Esophagus squamous epithelium (tissue), 5 donors: ENCODE measurements around the gene CRHR2. TPM values are rescaled to one million over a fixed set of nuclear protein-coding genes. Genes with fewer than 3 reads are reported as not detected.
A peak's percentile ranks its signal among the peaks of the same experiment; 100 is the strongest.

Source experiments
- DNase-seq: peaks from one replicate; lab custom pipeline; 2025; lab: John Stamatoyannopoulos, UW
- H3K27ac ChIP-seq, 4 donors: fragments of 200-600 bp; sonication (generic); one replicate each; pipeline ENCODE4 v1.5.1; 2016 to 2019; ENCODE audit warnings: mild to moderate bottlenecking in 1 of 4
- H3K27me3 ChIP-seq, 4 donors: fragments of 200-600 bp; sonication (generic); 1 replicate in 3 of 4; 2 replicates in 1 of 4; pipeline versions ENCODE4 v1.5.1 to v1.6.0; 2017 to 2021; ENCODE audit warnings: antibody characterized with exemption in 1 of 4
- H3K36me3 ChIP-seq, 3 donors: fragments of 200-600 bp; sonication (generic); one replicate each; pipeline ENCODE4 v1.5.1; 2016 to 2019
- H3K4me1 ChIP-seq, 3 donors: fragments of 200-600 bp; sonication (generic); one replicate each; pipeline ENCODE4 v1.5.1; 2017 to 2019
- H3K4me3 ChIP-seq, 4 donors: fragments of 200-600 bp; sonication (generic); 1 replicate in 3 of 4; 2 replicates in 1 of 4; pipeline ENCODE4 v1.5.1; 2016 to 2019; ENCODE audit warnings: mild to moderate bottlenecking in 2 of 4, moderate library complexity in 1 of 4
- H3K9me3 ChIP-seq, 3 donors: fragments of 200-600 bp; sonication (generic); one replicate each; pipeline ENCODE4 v1.5.1; 2016 to 2019
- CTCF ChIP-seq, 6 experiments: fragments of 450-650 bp in 4 of 6; fragments of 200-600 bp in 2 of 6; sonication (generic) in 2 of 6; IDR thresholded peaks; one replicate each; pipeline ENCODE4 v1.5.1; 2016 to 2019; ENCODE audit warnings: antibody characterized with exemption in 6 of 6, mild to moderate bottlenecking in 4 of 6, moderate library complexity in 4 of 6
- POLR2A ChIP-seq, 4 donors: fragments of 450-650 bp; IDR thresholded peaks; one replicate each; pipeline ENCODE4 v1.6.1; 2017; ENCODE audit warnings: antibody characterized with exemption in 4 of 4, mild to moderate bottlenecking in 4 of 4, moderate library complexity in 3 of 4
- WGBS, 2 donors: methylation state at CpG; one replicate each; pipeline ENCODE4 v1.1.5; 2018; 5-methylcytosine and 5-hydroxymethylcytosine counted together
- intact Hi-C: fragments of 100-400 bp; cut with DNase I; formaldehyde crosslinking; loops from one replicate; pipeline ENCODE4 v1.15.0; 2022
- total RNA-seq, 4 donors: library from RNA; depleted of rRNA; stranded (reverse); fragments of >200 nt; gene quantifications; one replicate each; pipeline ENCODE4 v1.1.0, GENCODE V29; 2016
- donor health status: DM: yes; HTN: yes; CAD: no.

CRHR2 gene
- total RNA-seq, 4 donors from 2014 or later, result under 0.01 to 0.09 TPM; not detected in 2

- WGBS, 2 donors, result 82 to 96% methylated on average over 4 to 6 of the region's 8 CpGs
- Histone ChIP-seq H3K27ac (no peak overlapping the region), H3K4me1 (peaks cover 0 to 8% (median 0%) of the 10 kb centered on the region in 3 donors), H3K27me3 (peaks cover 0 to 19% (median 0%) of the 10 kb centered on the region in 4 donors), H3K36me3 (no peaks in the 10 kb centered on the region), H3K4me3 (no peak overlapping the region), H3K9me3 (no peaks in the 10 kb centered on the region)
- no peak for TF ChIP-seq POLR2A (IDR thresholded peaks at IDR 0.05)
- no peak for TF ChIP-seq CTCF (IDR thresholded peaks at IDR 0.05)
- intact Hi-C loops, result no loop called here
- no peak for DNase-seq
Observed at GRCh38 chr7:30705008-30705407, 22.8 kb upstream of the CRHR2 start.

- Histone ChIP-seq H3K4me1 (peaks cover 0 to 8% (median 0%) of the 10 kb centered on the region in 3 donors), H3K27me3 (peaks cover 0 to 24% (median 0%) of the 10 kb centered on the region in 4 donors), H3K27ac (no peak overlapping the region), H3K4me3 (no peak overlapping the region), H3K36me3 (no peaks in the 10 kb centered on the region), H3K9me3 (no peaks in the 10 kb centered on the region)
- intact Hi-C loops, result no loop called here
- WGBS, 2 donors, result 56 to 75% methylated on average over 4 of the region's 4 CpGs
- no peak for DNase-seq
- TF ChIP-seq POLR2A (IDR thresholded peaks at IDR 0.05) (no peak), CTCF (IDR thresholded peaks at IDR 0.05) (no peak)
Observed at GRCh38 chr7:30703756-30704155, 21.5 kb upstream of the CRHR2 start.

GRCh38 chr7:30702200-30702599 is 19.9 kb upstream of the CRHR2 start:
- Histone ChIP-seq H3K9me3 (no peaks in the 10 kb centered on the region), H3K27ac (no peak overlapping the region), H3K36me3 (no peaks in the 10 kb centered on the region), H3K4me3 (no peak overlapping the region), H3K4me1 (peaks cover 0 to under 1% (median 0%) of the 10 kb centered on the region in 3 donors), H3K27me3 (peaks cover 0 to 20% (median 0%) of the 10 kb centered on the region in 4 donors)
- intact Hi-C loops, result no loop called here
- peak in 1 of 6 experiments; percentile 9 for TF ChIP-seq CTCF (IDR thresholded peaks at IDR 0.05)
- TF ChIP-seq POLR2A (IDR thresholded peaks at IDR 0.05), result no peak
- DNase-seq, result no peak
- 71 to 80% methylated on average over 1 of the region's 1 CpG for WGBS, 2 donors

GRCh38 chr7:30700941-30701340 is 18.7 kb upstream of the CRHR2 start:
- Histone ChIP-seq H3K27me3 (peaks cover 0 to 20% (median 0%) of the 10 kb centered on the region in 4 donors), H3K4me1 (no peaks in the 10 kb centered on the region), H3K36me3 (no peaks in the 10 kb centered on the region), H3K4me3 (no peak overlapping the region), H3K9me3 (no peaks in the 10 kb centered on the region), H3K27ac (no peak overlapping the region)
- no peak for TF ChIP-seq POLR2A (IDR thresholded peaks at IDR 0.05)
- TF ChIP-seq CTCF (IDR thresholded peaks at IDR 0.05), result no peak
- WGBS, 2 donors, result 64 to 80% methylated on average over 3 of the region's 3 CpGs
- intact Hi-C loops, result no loop called here
- no peak for DNase-seq

GRCh38 chr7:30699706-30700495 is 17.6 kb upstream of the CRHR2 start:
- no peak for DNase-seq
- H3K36me3 ChIP-seq, result no peaks in the 10 kb centered on the region
- TF ChIP-seq POLR2A (IDR thresholded peaks at IDR 0.05) (no peak), CTCF (IDR thresholded peaks at IDR 0.05) (no peak)

More at GRCh38 chr7:30699706-30700495, 17.6 kb upstream of the CRHR2 start:
- H3K27ac ChIP-seq, result peak overlapping the region in 1 of 4 donors; percentile 14
- H3K4me1 ChIP-seq, result peaks cover 0 to 3% (median 0%) of the 10 kb centered on the region in 3 donors
- no peaks in the 10 kb centered on the region for H3K9me3 ChIP-seq
- 44 to 100% methylated on average over 1 to 9 of the region's 17 CpGs for WGBS, 2 donors
- intact Hi-C loops, result no loop called here
- peaks cover 0 to 20% (median 0%) of the 10 kb centered on the region in 4 donors for H3K27me3 ChIP-seq
- no peak overlapping the region for H3K4me3 ChIP-seq
